SK-N-SH (cell line): Measurements from ENCODE around the gene MARCHF10.

ENCODE experiments used
- CHD2 ChIP-seq: fragments of 150-350 bp; IDR thresholded peaks from 2 replicates; pipeline ENCODE4 v1.6.1; 2018; ENCODE audit warnings: low read length; ENCODE audit not compliant: partially characterized antibody
- EZH2phosphoT487 ChIP-seq: fragments of 200-600 bp; sonication (generic); IDR thresholded peaks from 2 replicates; pipeline ENCODE4 v1.6.1; 2017; ENCODE audit warnings: low read depth, mixed run types, mild to moderate bottlenecking, antibody characterized with exemption, moderate library complexity, borderline replicate concordance
- MXI1 ChIP-seq: IDR thresholded peaks from 2 replicates; pipeline ENCODE4 v1.6.1; 2012; ENCODE audit warnings: mild to moderate bottlenecking, low read depth, low read length, improper control_type of control experiment
- NFIC ChIP-seq: IDR thresholded peaks from 2 replicates; pipeline ENCODE4 v1.4.0; 2012; ENCODE audit warnings: borderline replicate concordance
- NRF1 ChIP-seq: IDR thresholded peaks from 2 replicates; pipeline ENCODE4 v1.6.1; 2012; ENCODE audit warnings: low read depth, mild to moderate bottlenecking, low read length
- POLR2AphosphoS5 ChIP-seq: IDR thresholded peaks from 2 replicates; pipeline ENCODE4 v1.6.1; 2012; ENCODE audit warnings: low read depth, low read length
- RAD21 ChIP-seq: IDR thresholded peaks from 2 replicates; pipeline ENCODE4 v1.6.1; 2012; ENCODE audit warnings: mild to moderate bottlenecking, low read length
- REST ChIP-seq: IDR thresholded peaks from 2 replicates; pipeline ENCODE4 v1.6.1; 2012; ENCODE audit warnings: mild to moderate bottlenecking, low read depth, low read length, moderate library complexity
- SIN3A ChIP-seq: IDR thresholded peaks from 2 replicates; pipeline ENCODE4 v1.6.1; 2012; ENCODE audit warnings: low read depth, mild to moderate bottlenecking, low read length, moderate library complexity, borderline replicate concordance
- TAF1 ChIP-seq: IDR thresholded peaks from 2 replicates; pipeline ENCODE4 v1.6.1; 2012; ENCODE audit warnings: low read depth, mild to moderate bottlenecking, low read length, moderate library complexity, borderline replicate concordance
- TF ChIP-seq, protein P1 (sequence below): fragments of 200-600 bp; sonication (generic); IDR thresholded peaks from 2 replicates; pipeline ENCODE4 v1.6.1; 2017; ENCODE audit warnings: antibody characterized with exemption, mild to moderate bottlenecking, moderate library complexity
- TF ChIP-seq, protein P2 (sequence below): IDR thresholded peaks from 2 replicates; pipeline ENCODE4; 2012

DNA sequence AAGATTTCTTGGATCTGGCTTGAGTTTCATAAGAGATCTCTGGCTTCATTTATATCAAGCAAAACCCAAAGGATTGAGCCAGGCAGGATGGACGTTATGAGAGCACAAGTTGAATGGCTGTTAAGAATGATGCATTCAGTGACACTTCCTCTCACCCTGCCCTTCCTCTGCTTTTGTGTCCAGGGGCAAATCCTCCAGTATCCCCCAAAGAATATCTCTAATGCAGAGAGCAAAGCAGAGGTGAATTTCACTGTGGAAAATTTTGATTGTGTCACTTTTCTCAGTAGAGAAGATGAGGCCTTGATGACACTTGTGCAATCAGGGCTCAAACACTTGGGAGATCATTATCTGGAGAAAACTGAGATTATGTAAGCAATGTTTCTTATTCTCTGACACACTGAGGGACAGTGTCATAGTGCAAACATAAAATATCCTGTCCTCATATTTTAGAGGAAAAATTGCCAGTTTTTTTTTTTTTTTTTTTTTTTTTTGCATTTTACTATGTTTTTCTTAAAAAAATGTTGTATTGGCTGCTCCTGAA is 25.3 kb downstream of the MARCHF10 start:
- TF ChIP-seq EZH2phosphoT487 (no peak), POLR2AphosphoS5 (no peak), SIN3A (no peak), REST (no peak), RAD21 (no peak), CHD2 (no peak), MXI1 (no peak), NFIC (no peak), NRF1 (no peak), TAF1 (no peak)
- TF ChIP-seq, protein P1, sequence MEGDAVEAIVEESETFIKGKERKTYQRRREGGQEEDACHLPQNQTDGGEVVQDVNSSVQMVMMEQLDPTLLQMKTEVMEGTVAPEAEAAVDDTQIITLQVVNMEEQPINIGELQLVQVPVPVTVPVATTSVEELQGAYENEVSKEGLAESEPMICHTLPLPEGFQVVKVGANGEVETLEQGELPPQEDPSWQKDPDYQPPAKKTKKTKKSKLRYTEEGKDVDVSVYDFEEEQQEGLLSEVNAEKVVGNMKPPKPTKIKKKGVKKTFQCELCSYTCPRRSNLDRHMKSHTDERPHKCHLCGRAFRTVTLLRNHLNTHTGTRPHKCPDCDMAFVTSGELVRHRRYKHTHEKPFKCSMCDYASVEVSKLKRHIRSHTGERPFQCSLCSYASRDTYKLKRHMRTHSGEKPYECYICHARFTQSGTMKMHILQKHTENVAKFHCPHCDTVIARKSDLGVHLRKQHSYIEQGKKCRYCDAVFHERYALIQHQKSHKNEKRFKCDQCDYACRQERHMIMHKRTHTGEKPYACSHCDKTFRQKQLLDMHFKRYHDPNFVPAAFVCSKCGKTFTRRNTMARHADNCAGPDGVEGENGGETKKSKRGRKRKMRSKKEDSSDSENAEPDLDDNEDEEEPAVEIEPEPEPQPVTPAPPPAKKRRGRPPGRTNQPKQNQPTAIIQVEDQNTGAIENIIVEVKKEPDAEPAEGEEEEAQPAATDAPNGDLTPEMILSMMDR, result no peak
- TF ChIP-seq, protein P2, sequence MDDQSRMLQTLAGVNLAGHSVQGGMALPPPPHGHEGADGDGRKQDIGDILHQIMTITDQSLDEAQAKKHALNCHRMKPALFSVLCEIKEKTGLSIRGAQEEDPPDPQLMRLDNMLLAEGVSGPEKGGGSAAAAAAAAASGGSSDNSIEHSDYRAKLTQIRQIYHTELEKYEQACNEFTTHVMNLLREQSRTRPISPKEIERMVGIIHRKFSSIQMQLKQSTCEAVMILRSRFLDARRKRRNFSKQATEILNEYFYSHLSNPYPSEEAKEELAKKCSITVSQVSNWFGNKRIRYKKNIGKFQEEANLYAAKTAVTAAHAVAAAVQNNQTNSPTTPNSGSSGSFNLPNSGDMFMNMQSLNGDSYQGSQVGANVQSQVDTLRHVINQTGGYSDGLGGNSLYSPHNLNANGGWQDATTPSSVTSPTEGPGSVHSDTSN, result no peak
